Fibroblast of pulmonary artery (primary cell): ENCODE results near the gene GALNT18.

Experiments used
- DNase-seq: peaks from one replicate; pipeline ENCODE4 v3.0.0-alpha.2; 2010; ENCODE audit warnings: low read depth
- H3K4me3 ChIP-seq: replicated peaks from 2 replicates; pipeline ENCODE4 v1.5.1; 2011; ENCODE audit warnings: low read depth, mild to moderate bottlenecking, control low read depth, low read length, moderate library complexity
- CTCF ChIP-seq: IDR thresholded peaks from 2 replicates; pipeline ENCODE4 v1.5.1; 2011; ENCODE audit warnings: mild to moderate bottlenecking, control low read depth, low read length, inconsistent platforms; ENCODE audit errors: missing control alignments

GALNT18 gene

GRCh38 chr11:11422411-11423128, 199.2 kb downstream of the GALNT18 start:
- TF ChIP-seq CTCF: no peak
- H3K4me3 ChIP-seq: no peak overlapping the region
- no peak for DNase-seq

GRCh38 chr11:11421509-11421908, 200.3 kb downstream of the GALNT18 start:
- no peak for TF ChIP-seq CTCF
- no peak for DNase-seq
- no peak overlapping the region for H3K4me3 ChIP-seq

- TF ChIP-seq CTCF: no peak
- no peak overlapping the region for H3K4me3 ChIP-seq
- no peak for DNase-seq
These were observed 200.9 kb downstream of the GALNT18 start for GRCh38 chr11:11420899-11421285.

GRCh38 chr11:11420191-11420898, 201.5 kb downstream of the GALNT18 start:
- TF ChIP-seq CTCF: no peak
- DNase-seq: no peak
- no peak overlapping the region for H3K4me3 ChIP-seq

- no peak for DNase-seq
- TF ChIP-seq CTCF: no peak
- no peak overlapping the region for H3K4me3 ChIP-seq
These were observed 202.1 kb downstream of the GALNT18 start for GRCh38 chr11:11419747-11420146.

GRCh38 chr11:11416917-11417316, 204.9 kb downstream of the GALNT18 start:
- DNase-seq: peak; percentile 38
- TF ChIP-seq CTCF: no peak
- no peak overlapping the region for H3K4me3 ChIP-seq
